Upper lobe of right lung (tissue), 1 donor: ENCODE measurements around the gene LRRK1. TPM values are rescaled to one million over a fixed set of nuclear protein-coding genes. Genes with fewer than 3 reads are reported as not detected.

Experiments
- ATAC-seq: fragments of 200-7000 bp; cut with Tn5 transposase; one replicate; pipeline ENCODE4 v1.9.1; 2020; ENCODE audit warnings: mild to moderate bottlenecking, moderate library complexity
- DNase-seq: peaks from one replicate; pipeline ENCODE4 v3.0.0-alpha.2; 2020
- H3K27ac ChIP-seq: fragments of 200-600 bp; one replicate; pipeline ENCODE4 v1.8.0; 2022
- H3K27me3 ChIP-seq: fragments of 200-600 bp; one replicate; pipeline ENCODE4 v1.8.0; 2022; ENCODE audit warnings: mild to moderate bottlenecking
- H3K36me3 ChIP-seq: fragments of 200-600 bp; one replicate; pipeline ENCODE4 v1.8.0; 2022
- H3K4me1 ChIP-seq: fragments of 200-600 bp; one replicate; pipeline ENCODE4 v1.8.0; 2022
- H3K4me3 ChIP-seq: fragments of 200-600 bp; one replicate; pipeline ENCODE4 v1.8.0; 2022; ENCODE audit warnings: mild to moderate bottlenecking
- H3K9me3 ChIP-seq: fragments of 200-600 bp; one replicate; pipeline ENCODE4 v1.8.0; 2022
- CTCF ChIP-seq: fragments of 200-600 bp; IDR thresholded peaks from one replicate; pipeline ENCODE4 v1.8.0; 2022; ENCODE audit warnings: antibody characterized with exemption
- intact Hi-C: fragments of 100-400 bp; cut with DNase I; formaldehyde crosslinking; loops from one replicate; pipeline ENCODE4 v1.11.0; 2022
- long read RNA-seq: library from polyadenylated mRNA; unstranded; transcript quantifications from one replicate; pipeline ENCODE4 v2.0.0, GENCODE V29; 2021
- total RNA-seq: library from RNA; stranded (reverse); fragmentation: NEBNext Ultra II Directional; extraction: Animal tissue kit (Norgen Biotek cat#: 25700); gene quantifications from one replicate; pipeline ENCODE4 v1.2.1, GENCODE V29; 2021
- donor health status: DM: no; HTN: yes; CAD: no; lungs with severe emphysema.

Gene LRRK1
- 22.6 TPM for total RNA-seq
- long read RNA-seq, partial matches to known transcripts, result 12 of 23 reads
- long read RNA-seq, other reads (novel, unspliced or antisense), result 8 of 23 reads

- Histone ChIP-seq H3K36me3 (no peaks in the 10 kb centered on the region), H3K27me3 (no peaks in the 10 kb centered on the region), H3K4me3 (peak within 1 kb of the TSS; percentile 67), H3K27ac (peak within 1 kb of the TSS; percentile 83), H3K4me1 (peaks cover 22% of the 10 kb centered on the region), H3K9me3 (no peaks in the 10 kb centered on the region)
- DNase-seq (peak; percentile 84), ATAC-seq (peak; percentile 70)
- no peak for TF ChIP-seq CTCF
- intact Hi-C loops, result no loop called here
Measured at GRCh38 chr15:100918690-100919480, at the start of gene LRRK1. TSS of gene LRRK1 (plus strand) at chr15:100919357. CDS start at chr15:100924633, 5,276 bp downstream.

DNA sequence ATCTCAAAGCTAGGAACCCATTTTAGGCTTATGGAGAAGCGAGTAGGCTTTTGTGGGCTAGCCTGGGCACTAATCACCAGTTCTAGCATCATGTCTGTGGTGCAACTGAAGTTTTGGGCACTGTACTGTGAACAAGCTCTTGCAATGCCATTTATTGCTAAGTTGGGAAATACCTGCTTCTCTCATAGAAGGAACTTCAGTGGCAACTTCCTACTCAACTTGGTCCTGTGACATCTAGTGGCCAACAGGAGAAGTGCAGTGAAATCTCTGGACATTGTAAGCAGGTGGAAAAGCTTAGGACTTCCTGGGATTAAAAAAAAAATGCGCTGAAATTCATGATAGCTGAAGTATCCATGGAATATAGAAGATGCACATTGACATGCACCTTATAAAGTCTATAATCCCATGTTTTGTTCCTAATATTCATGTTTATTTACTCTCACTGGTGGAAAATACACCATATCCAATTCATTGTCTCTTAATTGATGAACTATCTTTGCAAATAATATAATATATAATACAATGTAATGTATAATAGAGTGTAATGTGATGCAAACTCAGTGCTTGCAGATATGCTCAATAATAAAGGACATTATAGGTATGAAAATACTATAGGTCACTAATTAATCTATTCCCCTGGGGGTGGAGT lies 46.0 kb upstream of the LRRK1 start:
- DNase-seq (no peak), ATAC-seq (peak; percentile 94)
- peaks cover 1% of the 10 kb centered on the region for H3K27me3 ChIP-seq
- intact Hi-C loops, result loop anchor here (10.0 kb wide), 1 partner anchor 238 kb away; no protein-coding TSS in a partner anchor
- TF ChIP-seq CTCF, result peak; percentile 90
- H3K27ac ChIP-seq, result no peak overlapping the region
- no peaks in the 10 kb centered on the region for H3K36me3 ChIP-seq
- no peaks in the 10 kb centered on the region for H3K9me3 ChIP-seq
- H3K4me3 ChIP-seq, result no peak overlapping the region
- H3K4me1 ChIP-seq, result no peaks in the 10 kb centered on the region

DNA sequence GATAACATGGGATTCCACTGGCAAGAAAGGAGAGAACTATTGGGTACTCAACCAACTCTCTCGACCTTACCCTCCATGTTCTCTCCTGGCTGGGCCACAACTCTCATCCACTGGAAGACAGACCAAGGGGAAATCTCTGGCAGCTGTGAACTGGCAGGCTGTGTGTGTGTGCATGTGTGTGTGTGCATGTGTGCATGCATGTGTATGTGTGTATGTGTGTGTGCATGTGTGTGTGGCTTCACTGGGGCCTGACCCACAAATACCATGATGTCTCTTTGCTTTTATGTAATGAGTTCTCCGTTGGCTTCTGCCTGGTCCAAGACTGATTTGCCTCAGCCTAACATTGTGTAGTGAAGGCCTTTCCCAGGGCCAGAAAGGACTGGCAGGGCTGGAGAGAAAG lies 43.7 kb upstream of the LRRK1 start:
- no peak overlapping the region for H3K4me3 ChIP-seq
- DNase-seq, result no peak
- H3K27me3 ChIP-seq, result peaks cover 18% of the 10 kb centered on the region
- H3K27ac ChIP-seq, result no peak overlapping the region
- TF ChIP-seq CTCF, result no peak
- no peaks in the 10 kb centered on the region for H3K36me3 ChIP-seq
- intact Hi-C loops, result loop anchor here (10.0 kb wide), 1 partner anchor 241 kb away; no protein-coding TSS in a partner anchor
- ATAC-seq, result no peak
- H3K9me3 ChIP-seq, result no peaks in the 10 kb centered on the region
- no peaks in the 10 kb centered on the region for H3K4me1 ChIP-seq

GRCh38 chr15:100875976-100876375 lies 43.2 kb upstream of the LRRK1 start:
- H3K27ac ChIP-seq, result no peak overlapping the region
- DNase-seq (no peak), ATAC-seq (no peak)
- H3K4me3 ChIP-seq, result no peak overlapping the region
- TF ChIP-seq CTCF, result no peak
- intact Hi-C loops, result loop anchor here (10.0 kb wide), 1 partner anchor 241 kb away; no protein-coding TSS in a partner anchor
- peaks cover 23% of the 10 kb centered on the region for H3K27me3 ChIP-seq
- H3K36me3 ChIP-seq, result no peaks in the 10 kb centered on the region
- no peaks in the 10 kb centered on the region for H3K4me1 ChIP-seq
- no peaks in the 10 kb centered on the region for H3K9me3 ChIP-seq

- Histone ChIP-seq H3K9me3 (no peaks in the 10 kb centered on the region), H3K27me3 (peaks cover 39% of the 10 kb centered on the region), H3K4me3 (no peak overlapping the region), H3K27ac (no peak overlapping the region), H3K36me3 (no peaks in the 10 kb centered on the region), H3K4me1 (no peaks in the 10 kb centered on the region)
- no peak for TF ChIP-seq CTCF
- intact Hi-C loops, result loop anchor here (10.0 kb wide), 1 partner anchor 243 kb away; no protein-coding TSS in a partner anchor
- ATAC-seq (no peak), DNase-seq (no peak)
Measured at GRCh38 chr15:100877551-100877950, 41.6 kb upstream of the LRRK1 start.
